BJ (cell line): ENCODE results near the gene HP1BP3. TPM values are rescaled to one million over a fixed set of nuclear protein-coding genes. Genes with fewer than 3 reads are reported as not detected.

Experiments used
- CTCF ChIA-PET: fragments of 350-600 bp; formaldehyde crosslinking; extraction: SDS; loops from one replicate; lab custom pipeline; 2021; ENCODE audit warnings: antibody characterized with exemption, inconsistent platforms; lab: Yijun Ruan, JAX
- POLR2A ChIA-PET: fragments of 300-600 bp; sonication (Branson Sonifier 250); formaldehyde crosslinking; extraction: SDS; loops from one replicate; lab custom pipeline; 2021; ENCODE audit warnings: antibody characterized with exemption; lab: Charles Lee
- DNase-seq: peaks from one replicate; pipeline ENCODE4 v3.0.0-alpha.2; 2011; ENCODE audit warnings: low read depth
- H3K27me3 ChIP-seq: 2 replicates; pipeline ENCODE4 v1.6.0; 2011; ENCODE audit warnings: low read length; ENCODE audit not compliant: control insufficient read depth, insufficient read depth
- H3K36me3 ChIP-seq: 2 replicates; pipeline ENCODE4 v1.5.1; 2011; ENCODE audit warnings: low read length; ENCODE audit not compliant: control insufficient read depth, insufficient read depth
- H3K4me3 ChIP-seq: 2 replicates; pipeline ENCODE4 v1.5.1; 2011; ENCODE audit warnings: low read depth, mild to moderate bottlenecking, control low read depth, low read length
- polyA minus RNA-seq: library from RNA; depleted of rRNA, polyadenylated mRNA; stranded (reverse); fragments of >200 nt; gene quantifications from 2 replicates; pipeline ENCODE4 v1.2.3, GENCODE V29; 2011; rRNA and poly(A)+ RNA removed
- polyA plus RNA-seq: library from polyadenylated mRNA; depleted of rRNA; stranded (reverse); fragments of >200 nt; gene quantifications from 2 replicates; pipeline ENCODE4 v1.2.3, GENCODE V29; 2011; rRNA removed
- TF ChIP-seq, protein P1 (sequence below): IDR thresholded peaks from 2 replicates; pipeline ENCODE4 v1.5.1; 2011; ENCODE audit warnings: low read depth, mild to moderate bottlenecking, control low read depth, inconsistent platforms, low read length, moderate library complexity; ENCODE audit not compliant: insufficient read depth

The HP1BP3 gene, protein sequence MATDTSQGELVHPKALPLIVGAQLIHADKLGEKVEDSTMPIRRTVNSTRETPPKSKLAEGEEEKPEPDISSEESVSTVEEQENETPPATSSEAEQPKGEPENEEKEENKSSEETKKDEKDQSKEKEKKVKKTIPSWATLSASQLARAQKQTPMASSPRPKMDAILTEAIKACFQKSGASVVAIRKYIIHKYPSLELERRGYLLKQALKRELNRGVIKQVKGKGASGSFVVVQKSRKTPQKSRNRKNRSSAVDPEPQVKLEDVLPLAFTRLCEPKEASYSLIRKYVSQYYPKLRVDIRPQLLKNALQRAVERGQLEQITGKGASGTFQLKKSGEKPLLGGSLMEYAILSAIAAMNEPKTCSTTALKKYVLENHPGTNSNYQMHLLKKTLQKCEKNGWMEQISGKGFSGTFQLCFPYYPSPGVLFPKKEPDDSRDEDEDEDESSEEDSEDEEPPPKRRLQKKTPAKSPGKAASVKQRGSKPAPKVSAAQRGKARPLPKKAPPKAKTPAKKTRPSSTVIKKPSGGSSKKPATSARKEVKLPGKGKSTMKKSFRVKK
- 118 and 144 TPM in 2 replicates for polyA plus RNA-seq
- 44.7 and 45.0 TPM in 2 replicates for polyA minus RNA-seq

DNA sequence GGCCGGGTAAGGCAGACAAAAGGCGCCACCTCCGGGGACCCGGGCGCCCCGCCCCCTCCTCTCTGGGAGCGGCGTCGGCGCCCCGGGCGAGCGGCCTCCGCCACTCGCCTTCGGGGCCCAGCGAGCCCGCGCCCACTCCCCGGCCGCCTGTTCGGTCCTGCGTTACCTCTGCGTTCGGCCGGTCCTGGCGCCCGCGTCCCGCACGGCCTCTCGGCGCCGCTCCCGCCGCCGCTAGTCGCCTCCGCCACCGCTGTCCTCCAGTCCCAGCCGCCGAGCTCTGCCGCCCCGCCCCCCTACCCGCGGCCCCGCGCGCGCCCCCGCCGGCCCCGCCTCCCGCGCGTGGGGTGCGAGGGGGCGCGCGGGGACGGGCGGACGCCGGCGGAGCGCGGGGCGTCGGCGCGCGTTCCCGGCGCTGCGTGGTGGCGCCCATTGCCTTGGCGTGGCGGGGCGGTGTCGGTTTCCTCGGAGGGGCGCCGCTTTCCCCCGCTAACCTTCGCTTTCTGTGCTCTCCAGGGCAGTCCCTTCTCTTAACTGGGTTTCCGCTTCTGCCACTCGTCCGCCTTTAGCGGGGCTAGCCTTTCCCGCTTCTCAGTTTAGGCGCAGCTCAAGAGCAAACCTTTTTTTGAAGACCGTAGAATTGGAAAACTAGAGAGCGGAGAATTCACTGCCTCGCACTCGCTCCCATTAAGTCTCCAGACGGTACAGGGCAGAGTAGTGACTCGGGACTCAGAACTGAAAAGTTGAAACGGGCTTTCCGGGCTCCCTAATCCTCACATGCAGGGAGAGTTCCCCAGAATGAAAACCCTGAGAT is at the start of gene HP1BP3:
Gene HP1BP3, minus strand, starts transcription at position 279 of the 811 bp plus-strand sequence. CDS start 6,867 bp downstream, outside the sequence.
- Histone ChIP-seq H3K27me3 (no peaks in the 10 kb centered on the region), H3K36me3 (no peaks in the 10 kb centered on the region), H3K4me3 (peak within 1 kb of the TSS; percentile 89)
- ChIA-PET POLR2A (interaction anchor here (0.5 to 0.7 kb wide), 5 partner anchors 171 to 397 kb away, joined by 3 to 5 read pairs (median 4); no protein-coding TSS in a partner anchor), CTCF (interaction anchor here (0.8 to 1.9 kb wide), 7 partner anchors 12 to 819 kb away, joined by 3 to 8 read pairs (median 4); no protein-coding TSS in a partner anchor)
- TF ChIP-seq, protein P1, sequence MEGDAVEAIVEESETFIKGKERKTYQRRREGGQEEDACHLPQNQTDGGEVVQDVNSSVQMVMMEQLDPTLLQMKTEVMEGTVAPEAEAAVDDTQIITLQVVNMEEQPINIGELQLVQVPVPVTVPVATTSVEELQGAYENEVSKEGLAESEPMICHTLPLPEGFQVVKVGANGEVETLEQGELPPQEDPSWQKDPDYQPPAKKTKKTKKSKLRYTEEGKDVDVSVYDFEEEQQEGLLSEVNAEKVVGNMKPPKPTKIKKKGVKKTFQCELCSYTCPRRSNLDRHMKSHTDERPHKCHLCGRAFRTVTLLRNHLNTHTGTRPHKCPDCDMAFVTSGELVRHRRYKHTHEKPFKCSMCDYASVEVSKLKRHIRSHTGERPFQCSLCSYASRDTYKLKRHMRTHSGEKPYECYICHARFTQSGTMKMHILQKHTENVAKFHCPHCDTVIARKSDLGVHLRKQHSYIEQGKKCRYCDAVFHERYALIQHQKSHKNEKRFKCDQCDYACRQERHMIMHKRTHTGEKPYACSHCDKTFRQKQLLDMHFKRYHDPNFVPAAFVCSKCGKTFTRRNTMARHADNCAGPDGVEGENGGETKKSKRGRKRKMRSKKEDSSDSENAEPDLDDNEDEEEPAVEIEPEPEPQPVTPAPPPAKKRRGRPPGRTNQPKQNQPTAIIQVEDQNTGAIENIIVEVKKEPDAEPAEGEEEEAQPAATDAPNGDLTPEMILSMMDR, result no peak
- DNase-seq, result no peak

DNA sequence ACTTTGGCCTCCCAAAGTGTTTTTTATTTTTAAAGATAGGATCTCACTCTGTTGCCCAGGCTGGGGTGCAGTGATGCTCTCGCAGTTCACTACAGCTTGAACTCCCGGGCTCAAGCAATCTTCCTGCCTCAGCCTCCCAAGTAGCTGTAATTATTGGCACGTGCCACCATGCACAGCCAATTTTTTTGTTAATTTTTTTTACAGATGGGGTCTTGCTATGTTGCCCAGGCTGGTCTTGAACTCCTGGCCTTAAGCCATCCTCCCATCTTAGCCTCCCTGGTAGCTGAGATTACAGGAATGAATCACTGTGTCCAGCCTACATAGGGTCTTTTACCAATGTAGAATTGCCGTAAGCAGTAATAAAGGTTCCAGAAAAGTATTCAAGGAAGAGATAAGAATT is 49.1 kb upstream of the HP1BP3 start:
- no peaks in the 10 kb centered on the region for H3K27me3 ChIP-seq
- DNase-seq, result no peak
- H3K4me3 ChIP-seq, result no peak overlapping the region
- peaks cover 4% of the 10 kb centered on the region for H3K36me3 ChIP-seq
- ChIA-PET CTCF (interaction anchor here (0.6 kb wide), 2 partner anchors 36 to 69 kb away, joined by 3 read pairs; no protein-coding TSS in a partner anchor), POLR2A (no interaction called here)
- TF ChIP-seq, protein P1, result no peak

DNA sequence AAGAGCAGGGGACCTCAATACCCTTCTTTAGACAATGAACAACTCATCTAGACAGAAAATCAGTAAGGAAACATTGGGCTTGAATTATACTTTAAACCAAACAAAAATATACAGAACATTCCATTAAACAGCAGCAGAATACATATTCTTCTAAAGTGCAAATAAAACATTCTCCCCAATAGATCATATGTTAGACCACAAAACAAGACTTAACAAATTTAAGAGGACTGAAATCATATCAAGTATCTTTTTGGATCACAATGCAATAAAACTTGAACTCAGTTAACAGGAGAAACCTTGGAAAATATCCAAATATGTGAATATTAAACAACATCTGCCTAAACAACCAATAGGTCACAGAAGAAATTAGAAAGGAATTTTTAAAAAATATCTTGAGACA is 47.7 kb upstream of the HP1BP3 start:
- Histone ChIP-seq H3K36me3 (peaks cover 2% of the 10 kb centered on the region; the same call in 1 of the 2 replicates), H3K27me3 (no peaks in the 10 kb centered on the region), H3K4me3 (no peak overlapping the region)
- DNase-seq, result no peak
- TF ChIP-seq, protein P1, result no peak
- ChIA-PET POLR2A (no interaction called here), CTCF (no interaction called here)

DNA sequence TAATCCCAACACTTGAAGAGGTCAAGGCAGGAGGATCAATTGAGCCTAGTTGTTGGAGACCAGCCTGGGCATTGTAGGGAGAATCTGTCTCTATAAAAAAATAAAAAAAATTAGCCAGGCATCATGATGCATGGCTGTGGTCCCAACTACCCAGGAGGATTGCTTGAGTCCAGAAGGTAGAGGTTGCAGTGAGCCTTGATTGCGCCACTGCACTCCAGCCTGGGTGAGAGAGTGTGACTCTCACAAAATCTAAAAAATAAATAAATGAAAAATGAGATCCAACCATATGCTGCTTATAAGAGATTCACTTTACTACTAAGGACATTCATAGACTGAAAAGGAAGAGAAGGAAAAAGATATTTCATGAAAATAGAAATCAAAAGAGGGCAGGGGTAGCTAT is 47.1 kb upstream of the HP1BP3 start:
- no peak for DNase-seq
- TF ChIP-seq, protein P1, result no peak
- no peaks in the 10 kb centered on the region for H3K36me3 ChIP-seq
- CTCF ChIA-PET, result no interaction called here
- POLR2A ChIA-PET, result no interaction called here
- no peak overlapping the region for H3K4me3 ChIP-seq
- H3K27me3 ChIP-seq, result no peaks in the 10 kb centered on the region

DNA sequence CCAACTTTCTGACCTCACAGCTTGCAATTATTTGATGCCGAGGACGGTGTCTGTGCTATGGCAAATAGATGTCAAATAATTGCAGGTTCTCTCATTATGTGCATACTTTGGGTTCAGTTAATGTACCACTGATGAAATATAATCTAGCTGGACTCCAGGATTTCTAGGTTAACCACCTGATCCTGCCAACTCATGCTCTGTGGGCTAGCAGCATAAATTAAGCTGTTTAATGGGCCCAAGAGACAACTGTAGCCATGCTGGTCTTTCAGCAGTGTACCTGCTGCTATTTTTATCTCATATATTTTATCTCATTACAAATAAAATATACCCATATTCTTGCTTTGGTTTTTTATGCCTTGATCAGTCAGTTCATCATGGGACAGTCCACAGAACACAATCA is 43.3 kb upstream of the HP1BP3 start:
- DNase-seq, result no peak
- TF ChIP-seq, protein P1, result no peak
- no peaks in the 10 kb centered on the region; the same call in 1 of the 2 replicates for H3K36me3 ChIP-seq
- no peaks in the 10 kb centered on the region for H3K27me3 ChIP-seq
- POLR2A ChIA-PET, result no interaction called here
- H3K4me3 ChIP-seq, result no peak overlapping the region
- CTCF ChIA-PET, result interaction anchor here (0.6 to 1.5 kb wide), 6 partner anchors 11 to 456 kb away, joined by 3 to 4 read pairs (median 4); no protein-coding TSS in a partner anchor
